Natural killer cell (primary cell): Measurements from ENCODE around the gene PIGR. TPM values are rescaled to one million over a fixed set of nuclear protein-coding genes. Genes with fewer than 3 reads are reported as not detected.

Source experiments
- ATAC-seq, 3 donors: fragments of 150-1000 bp in 2 of 3; fragments of 200-7000 bp in 1 of 3; cut with Tn5 transposase; 1 replicate in 1 of 3; 2 replicates in 2 of 3; pipeline ENCODE4 v1.10.0; 2021; ENCODE audit warnings: mild to moderate bottlenecking in 2 of 3, moderate library complexity in 2 of 3
- DNase-seq, 2 donors: peaks; one replicate each; pipeline versions ENCODE4 v3.0.0 to v3.0.0-alpha.2; 2013 to 2021; ENCODE audit warnings: mixed read lengths in 1 of 2
- H3K27ac ChIP-seq: one replicate; pipeline ENCODE4 v1.5.1; 2013; ENCODE audit warnings: mild to moderate bottlenecking, low read length
- H3K27me3 ChIP-seq: one replicate; pipeline ENCODE4 v1.6.1; 2013; ENCODE audit warnings: low read length; ENCODE audit not compliant: control insufficient read depth, insufficient read depth
- H3K36me3 ChIP-seq: one replicate; pipeline ENCODE4 v1.6.1; 2013; ENCODE audit warnings: low read length; ENCODE audit not compliant: control insufficient read depth, insufficient read depth
- H3K4me1 ChIP-seq: one replicate; pipeline ENCODE4 v1.6.1; 2013; ENCODE audit warnings: low read length; ENCODE audit not compliant: control insufficient read depth, insufficient read depth
- H3K4me3 ChIP-seq: one replicate; pipeline ENCODE4 v1.5.1; 2013; ENCODE audit warnings: low read length
- H3K9me3 ChIP-seq: one replicate; pipeline ENCODE4 v1.6.1; 2013; ENCODE audit warnings: low read length; ENCODE audit not compliant: control insufficient read depth, insufficient read depth
- H3K27ac Mint-ChIP-seq, 2 donors: one replicate each; pipeline ENCODE4 v1.8.0; 2022; ENCODE audit warnings: mild to moderate bottlenecking in 2 of 2, mixed read lengths in 2 of 2, moderate library complexity in 1 of 2
- H3K27me3 Mint-ChIP-seq, 2 donors: one replicate each; pipeline ENCODE4 v1.8.0; 2022; ENCODE audit warnings: low read depth in 2 of 2, mixed read lengths in 2 of 2
- H3K36me3 Mint-ChIP-seq: one replicate; pipeline ENCODE4 v1.8.0; 2022; ENCODE audit warnings: mixed read lengths
- H3K4me1 Mint-ChIP-seq, 2 donors: one replicate each; pipeline ENCODE4 v1.8.0; 2022; ENCODE audit warnings: mixed read lengths in 2 of 2
- H3K4me3 Mint-ChIP-seq: one replicate; pipeline ENCODE4 v1.8.0; 2022; ENCODE audit warnings: mild to moderate bottlenecking, moderate library complexity, mixed read lengths
- H3K9me3 Mint-ChIP-seq, 2 donors: one replicate each; pipeline ENCODE4 v1.8.0; 2022; ENCODE audit warnings: mixed read lengths in 2 of 2
- WGBS: methylation state at CpG from one replicate; pipeline ENCODE4 v1.1.7; 2013; ENCODE audit warnings: missing lambda C conversion rate; ENCODE audit not compliant: insufficient coverage; 5-methylcytosine and 5-hydroxymethylcytosine counted together
- intact Hi-C: fragments of 100-400 bp; cut with micrococcal nuclease; formaldehyde crosslinking; loops from one replicate; pipeline ENCODE4 v1.14.2; 2022
- total RNA-seq, 4 donors: library from RNA; stranded (reverse); fragments of 120-200 nt in 1 of 4; gene quantifications; one replicate each; pipeline versions ENCODE4 v1.2.3 to v1.2.4, GENCODE V29; 2013 to 2022
- TF ChIP-seq, protein P1 (sequence below): fragments of 200-600 bp; IDR thresholded peaks from one replicate; pipeline ENCODE4 v1.8.0; 2022; ENCODE audit warnings: antibody characterized with exemption

The PIGR gene
- total RNA-seq, 3 donors from 2014 or later (not counting 1 experiment from before 2014, with no cell fraction given): 0.38 TPM; not detected in 2

DNA sequence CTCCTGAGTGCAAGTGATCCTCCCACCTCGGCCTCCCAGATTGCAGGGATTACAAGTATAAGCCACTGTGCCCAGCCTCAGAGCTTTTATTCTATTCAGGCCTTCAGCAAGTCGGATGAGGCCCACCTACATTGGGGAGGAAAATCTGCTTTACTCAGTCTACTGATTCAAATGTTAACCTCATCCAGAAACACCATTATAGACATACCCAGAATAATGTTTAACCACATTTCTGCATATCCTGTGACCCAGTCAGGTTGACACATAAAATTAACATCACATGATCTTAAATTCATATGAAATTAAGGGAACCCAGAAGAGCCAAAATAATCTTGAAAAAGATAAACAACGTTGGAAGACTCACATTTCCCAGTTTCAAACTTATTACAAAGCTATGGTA, 66.0 kb downstream of the PIGR start:
- Mint-ChIP-seq H3K4me3 (no peak overlapping the region), H3K27me3 (peaks cover 2 to 16% of the 10 kb centered on the region in 2 donors), H3K36me3 (peaks cover 26% of the 10 kb centered on the region), H3K27ac (no peak overlapping the region), H3K4me1 (peaks cover 9 to 10% of the 10 kb centered on the region in 2 donors), H3K9me3 (peaks cover 6 to 7% of the 10 kb centered on the region in 2 donors)
- WGBS: 78% methylated on average over 3 of the region's 3 CpGs
- DNase-seq: no peak
- Histone ChIP-seq H3K27me3 (no peaks in the 10 kb centered on the region), H3K4me3 (no peak overlapping the region), H3K27ac (no peak overlapping the region), H3K9me3 (peaks cover 9% of the 10 kb centered on the region), H3K4me1 (no peaks in the 10 kb centered on the region), H3K36me3 (no peaks in the 10 kb centered on the region)
- TF ChIP-seq, protein P1, sequence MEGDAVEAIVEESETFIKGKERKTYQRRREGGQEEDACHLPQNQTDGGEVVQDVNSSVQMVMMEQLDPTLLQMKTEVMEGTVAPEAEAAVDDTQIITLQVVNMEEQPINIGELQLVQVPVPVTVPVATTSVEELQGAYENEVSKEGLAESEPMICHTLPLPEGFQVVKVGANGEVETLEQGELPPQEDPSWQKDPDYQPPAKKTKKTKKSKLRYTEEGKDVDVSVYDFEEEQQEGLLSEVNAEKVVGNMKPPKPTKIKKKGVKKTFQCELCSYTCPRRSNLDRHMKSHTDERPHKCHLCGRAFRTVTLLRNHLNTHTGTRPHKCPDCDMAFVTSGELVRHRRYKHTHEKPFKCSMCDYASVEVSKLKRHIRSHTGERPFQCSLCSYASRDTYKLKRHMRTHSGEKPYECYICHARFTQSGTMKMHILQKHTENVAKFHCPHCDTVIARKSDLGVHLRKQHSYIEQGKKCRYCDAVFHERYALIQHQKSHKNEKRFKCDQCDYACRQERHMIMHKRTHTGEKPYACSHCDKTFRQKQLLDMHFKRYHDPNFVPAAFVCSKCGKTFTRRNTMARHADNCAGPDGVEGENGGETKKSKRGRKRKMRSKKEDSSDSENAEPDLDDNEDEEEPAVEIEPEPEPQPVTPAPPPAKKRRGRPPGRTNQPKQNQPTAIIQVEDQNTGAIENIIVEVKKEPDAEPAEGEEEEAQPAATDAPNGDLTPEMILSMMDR: no peak
- intact Hi-C loops: no loop called here
- ATAC-seq: no peak

Other genes with a start within 250 kb of the PIGR start
- gene IL19, start 175.7 kb downstream of the PIGR start, total RNA-seq: not detected
- 1 to 10 TPM in 1 of 3 donors, not detected in 2; 1.0 TPM for gene IL10, start 174.0 kb downstream of the PIGR start, total RNA-seq
- not detected for gene IL20, start 80.8 kb downstream of the PIGR start, total RNA-seq
- gene IL24, start 49.0 kb downstream of the PIGR start, total RNA-seq: not detected
- 100 to 1,000 TPM; 157 to 178 (median 177) TPM for gene FCMR, start 24.5 kb downstream of the PIGR start, total RNA-seq
- gene FCAMR, start 24.0 kb upstream of the PIGR start, total RNA-seq: not detected
- under 1 TPM; 0.21 to 0.39 (median 0.30) TPM for gene C1orf116, start 86.3 kb upstream of the PIGR start, total RNA-seq
- 10 to 100 TPM; 20.6 to 22.8 (median 21.2) TPM for gene YOD1, start 104.7 kb upstream of the PIGR start, total RNA-seq
- 1 to 10 TPM; 5.3 to 8.5 (median 7.4) TPM for gene PFKFB2, start 106.8 kb upstream of the PIGR start, total RNA-seq
- gene C4BPB, start 142.4 kb upstream of the PIGR start, total RNA-seq: not detected
- not detected for gene C4BPA, start 157.8 kb upstream of the PIGR start, total RNA-seq